DMS114 treated with DMSO at 0.1 percent for 48 hours (cell line): ENCODE measurements around the gene MEX3D.
A peak's percentile ranks its signal among the peaks of the same experiment; 100 is the strongest.
"Not testable (repeated sequence)": the region's sequence is repeated elsewhere in the genome, so short reads cannot be mapped to it uniquely, and the experiment has no call there.

Experiments
- DNase-seq: peaks from one replicate; lab custom pipeline; 2025; ENCODE audit not compliant: unreplicated experiment; lab: John Stamatoyannopoulos, UW

The MEX3D gene

GRCh38 chr19:1522061-1522460 is 46.1 kb downstream of the MEX3D start:
- no peak for DNase-seq

GRCh38 chr19:1521636-1522035 is 46.5 kb downstream of the MEX3D start:
- DNase-seq: no peak

- DNase-seq: no peak
Measured at GRCh38 chr19:1520203-1520780, 47.8 kb downstream of the MEX3D start.

- not testable (repeated sequence) for DNase-seq
Measured at GRCh38 chr19:1519802-1520201, 48.3 kb downstream of the MEX3D start.

- no peak for DNase-seq
Measured at GRCh38 chr19:1518471-1518870, 49.7 kb downstream of the MEX3D start.

GRCh38 chr19:1516395-1516753 is 51.8 kb downstream of the MEX3D start:
- DNase-seq: no peak

- no peak for DNase-seq
Measured at GRCh38 chr19:1514986-1515721, 53.0 kb downstream of the MEX3D start.

- no peak for DNase-seq
Measured at GRCh38 chr19:1514295-1514661, 53.8 kb downstream of the MEX3D start.

- no peak for DNase-seq
Measured at GRCh38 chr19:1513499-1514294, 54.4 kb downstream of the MEX3D start.

GRCh38 chr19:1512671-1513498 is 55.2 kb downstream of the MEX3D start, which contains the start of gene ADAMTSL5:
TSS of gene ADAMTSL5 (minus strand) at chr19:1513019. CDS start at chr19:1510943, 2,076 bp downstream.
- no peak for DNase-seq

- no peak for DNase-seq
Measured at GRCh38 chr19:1511318-1512317, 56.5 kb downstream of the MEX3D start.

- DNase-seq: no peak
Measured at GRCh38 chr19:1510807-1511206, 57.3 kb downstream of the MEX3D start.

- DNase-seq: no peak
Measured at GRCh38 chr19:1510442-1510806, 57.7 kb downstream of the MEX3D start.

GRCh38 chr19:1509602-1510441 is 58.3 kb downstream of the MEX3D start:
- no peak for DNase-seq

- DNase-seq: no peak
Measured at GRCh38 chr19:1508507-1508856, 59.6 kb downstream of the MEX3D start.

GRCh38 chr19:1507763-1508506 is 60.2 kb downstream of the MEX3D start:
- DNase-seq: peak; percentile 60

- DNase-seq: no peak
Measured at GRCh38 chr19:1507192-1507660, 60.9 kb downstream of the MEX3D start.
